HFFc6 (cell line): ENCODE measurements around the gene LRRC18. TPM values are rescaled to one million over a fixed set of nuclear protein-coding genes. Genes with fewer than 3 reads are reported as not detected.

ENCODE experiments used
- DNase-seq: peaks from one replicate; pipeline ENCODE4 v3.0.0-alpha.2; 2018
- H3K27ac Mint-ChIP-seq: 2 replicates; pipeline ENCODE4 v1.8.0; 2020; ENCODE audit warnings: mild to moderate bottlenecking, mixed read lengths
- H3K27me3 Mint-ChIP-seq: 2 replicates; pipeline ENCODE4 v1.8.0; 2021; ENCODE audit warnings: mild to moderate bottlenecking, moderate library complexity, mixed read lengths; ENCODE audit not compliant: insufficient read depth
- H3K36me3 Mint-ChIP-seq: 2 replicates; pipeline ENCODE4 v1.8.0; 2021; ENCODE audit warnings: low read depth, mixed read lengths
- H3K4me1 Mint-ChIP-seq: 2 replicates; pipeline ENCODE4 v1.8.0; 2020; ENCODE audit warnings: low read depth, mixed read lengths
- H3K4me3 Mint-ChIP-seq: 2 replicates; pipeline ENCODE4 v1.8.0; 2020; ENCODE audit warnings: mild to moderate bottlenecking, moderate library complexity, mixed read lengths
- H3K9me3 Mint-ChIP-seq: 2 replicates; pipeline ENCODE4 v1.8.0; 2020; ENCODE audit warnings: mild to moderate bottlenecking, mixed read lengths
- total RNA-seq, 6 experiments: library from RNA; stranded (reverse); fragmentation: NEBNext Ultra II Directional; extraction: Animal tissue kit (Norgen Biotek cat#: 25700); gene quantifications; 2 replicates in 1 of 6; 3 replicates in 5 of 6; pipeline ENCODE4 v1.2.3, GENCODE V29; 2021
- TF ChIP-seq, protein P1 (sequence below): fragments of 200-600 bp; sonication (generic); IDR thresholded peaks from 2 replicates; pipeline ENCODE4 v1.5.0; 2021; ENCODE audit warnings: antibody characterized with exemption, mild to moderate bottlenecking

The LRRC18 gene
- total RNA-seq, 6 experiments from 2014 or later = not detected

DNA sequence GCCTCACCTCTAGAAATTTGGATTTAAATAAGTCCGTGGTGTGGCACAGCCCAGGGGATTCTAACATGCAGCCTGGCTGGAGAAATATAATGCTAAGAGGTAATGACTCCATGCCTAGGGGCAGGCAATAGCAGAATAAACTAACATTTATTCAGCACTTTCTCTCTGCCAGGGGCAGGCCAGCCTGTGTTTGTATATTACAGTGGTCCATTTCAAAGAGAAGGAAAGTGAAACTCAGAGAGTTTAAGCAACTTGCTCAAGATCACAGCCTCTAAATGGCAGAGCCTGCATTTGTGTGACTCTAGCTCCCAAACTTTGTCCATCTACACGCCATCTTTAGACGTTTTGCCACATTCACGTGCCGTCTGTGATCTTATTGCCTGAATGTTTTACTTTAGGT lies 6.7 kb upstream of the LRRC18 start:
- H3K9me3 Mint-ChIP-seq = no peaks in the 10 kb centered on the region
- TF ChIP-seq, protein P1, sequence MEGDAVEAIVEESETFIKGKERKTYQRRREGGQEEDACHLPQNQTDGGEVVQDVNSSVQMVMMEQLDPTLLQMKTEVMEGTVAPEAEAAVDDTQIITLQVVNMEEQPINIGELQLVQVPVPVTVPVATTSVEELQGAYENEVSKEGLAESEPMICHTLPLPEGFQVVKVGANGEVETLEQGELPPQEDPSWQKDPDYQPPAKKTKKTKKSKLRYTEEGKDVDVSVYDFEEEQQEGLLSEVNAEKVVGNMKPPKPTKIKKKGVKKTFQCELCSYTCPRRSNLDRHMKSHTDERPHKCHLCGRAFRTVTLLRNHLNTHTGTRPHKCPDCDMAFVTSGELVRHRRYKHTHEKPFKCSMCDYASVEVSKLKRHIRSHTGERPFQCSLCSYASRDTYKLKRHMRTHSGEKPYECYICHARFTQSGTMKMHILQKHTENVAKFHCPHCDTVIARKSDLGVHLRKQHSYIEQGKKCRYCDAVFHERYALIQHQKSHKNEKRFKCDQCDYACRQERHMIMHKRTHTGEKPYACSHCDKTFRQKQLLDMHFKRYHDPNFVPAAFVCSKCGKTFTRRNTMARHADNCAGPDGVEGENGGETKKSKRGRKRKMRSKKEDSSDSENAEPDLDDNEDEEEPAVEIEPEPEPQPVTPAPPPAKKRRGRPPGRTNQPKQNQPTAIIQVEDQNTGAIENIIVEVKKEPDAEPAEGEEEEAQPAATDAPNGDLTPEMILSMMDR = no peak
- no peaks in the 10 kb centered on the region for H3K4me1 Mint-ChIP-seq
- H3K27me3 Mint-ChIP-seq = peaks cover 40% of the 10 kb centered on the region
- H3K4me3 Mint-ChIP-seq = no peak overlapping the region
- no peak for DNase-seq
- H3K36me3 Mint-ChIP-seq = no peaks in the 10 kb centered on the region
- no peak overlapping the region for H3K27ac Mint-ChIP-seq

DNA sequence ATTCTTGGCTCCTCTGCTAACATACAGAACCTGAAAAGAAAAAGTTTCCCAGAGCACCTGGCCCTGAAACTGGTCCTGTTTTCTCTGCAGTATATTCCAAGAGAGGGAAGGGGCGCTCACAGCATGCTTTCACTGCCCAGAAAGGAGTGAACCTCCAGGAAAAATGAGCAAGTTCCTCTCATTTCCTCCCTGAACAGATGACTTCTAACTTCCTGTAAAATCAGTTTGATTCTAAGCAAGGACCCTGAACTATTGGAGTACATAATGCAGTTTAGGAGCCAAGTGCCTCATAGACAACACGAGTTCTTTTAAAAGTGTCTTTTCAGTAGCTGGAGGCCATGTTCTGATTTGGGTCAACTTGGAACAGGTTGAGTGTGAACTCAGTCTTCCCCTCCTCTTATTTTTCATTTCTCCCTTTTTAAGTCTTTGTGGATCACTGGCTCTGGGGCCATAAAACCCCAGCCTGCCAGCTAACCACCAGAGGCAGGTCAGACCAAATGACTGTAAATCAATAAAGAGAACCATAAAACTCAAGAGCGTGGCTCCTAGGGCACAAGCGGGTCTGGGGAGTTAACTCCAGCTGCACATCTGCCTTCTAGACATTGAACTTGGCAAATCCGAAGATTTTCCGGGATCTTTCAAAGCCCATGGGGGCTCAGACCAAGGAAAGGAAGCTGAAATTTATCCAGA lies 5.9 kb upstream of the LRRC18 start:
- no peak overlapping the region for H3K4me3 Mint-ChIP-seq
- no peak for DNase-seq
- no peaks in the 10 kb centered on the region for H3K4me1 Mint-ChIP-seq
- TF ChIP-seq, protein P1 = no peak
- peaks cover 40% of the 10 kb centered on the region for H3K27me3 Mint-ChIP-seq
- H3K36me3 Mint-ChIP-seq = no peaks in the 10 kb centered on the region
- no peak overlapping the region for H3K27ac Mint-ChIP-seq
- H3K9me3 Mint-ChIP-seq = no peaks in the 10 kb centered on the region

DNA sequence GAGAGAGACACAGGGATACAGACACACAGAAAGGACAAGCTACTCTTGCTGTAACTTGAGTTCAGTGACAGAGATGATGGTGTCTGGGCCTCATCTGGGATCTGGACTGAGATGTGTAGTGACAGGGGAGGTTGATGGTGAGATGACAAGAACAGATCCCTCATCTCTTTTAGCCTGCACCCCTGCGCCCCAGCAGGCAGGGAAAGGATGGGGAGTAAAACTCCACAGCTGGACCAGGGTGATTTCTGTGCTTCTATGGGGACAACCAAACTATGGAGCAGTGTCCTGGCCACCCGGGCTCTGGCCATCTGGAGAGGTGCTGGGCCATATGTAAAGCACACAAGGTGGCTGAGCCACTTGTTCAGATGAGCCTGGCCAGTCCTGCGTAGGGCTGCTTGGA lies 4.5 kb upstream of the LRRC18 start:
- no peaks in the 10 kb centered on the region for H3K9me3 Mint-ChIP-seq
- no peak overlapping the region for H3K27ac Mint-ChIP-seq
- no peak overlapping the region for H3K4me3 Mint-ChIP-seq
- TF ChIP-seq, protein P1 = no peak
- H3K36me3 Mint-ChIP-seq = no peaks in the 10 kb centered on the region
- H3K4me1 Mint-ChIP-seq = no peaks in the 10 kb centered on the region
- no peak for DNase-seq
- H3K27me3 Mint-ChIP-seq = peaks cover 42% of the 10 kb centered on the region

DNA sequence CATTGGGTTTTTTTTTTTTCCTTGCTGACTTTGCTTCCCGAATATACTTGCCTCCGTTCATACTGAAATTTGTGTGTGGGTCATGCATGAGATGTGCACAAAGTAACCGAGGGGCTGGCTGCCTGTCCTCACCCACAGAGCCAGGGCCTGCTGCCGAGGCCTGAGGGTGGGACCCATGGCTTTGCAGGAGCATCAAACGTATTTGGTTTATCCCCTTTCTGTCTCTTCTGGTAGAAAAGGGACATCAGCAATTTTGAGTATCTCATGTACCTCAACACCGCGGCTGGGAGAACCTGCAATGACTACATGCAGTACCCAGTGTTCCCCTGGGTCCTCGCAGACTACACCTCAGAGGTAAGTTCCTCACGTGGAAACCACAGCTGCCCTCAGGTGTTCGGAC lies 3.5 kb upstream of the LRRC18 start:
- H3K36me3 Mint-ChIP-seq = no peaks in the 10 kb centered on the region
- TF ChIP-seq, protein P1 = no peak
- H3K27me3 Mint-ChIP-seq = peaks cover 42% of the 10 kb centered on the region
- H3K27ac Mint-ChIP-seq = no peak overlapping the region
- no peak for DNase-seq
- no peak overlapping the region for H3K4me3 Mint-ChIP-seq
- H3K4me1 Mint-ChIP-seq = no peaks in the 10 kb centered on the region
- H3K9me3 Mint-ChIP-seq = no peaks in the 10 kb centered on the region

DNA sequence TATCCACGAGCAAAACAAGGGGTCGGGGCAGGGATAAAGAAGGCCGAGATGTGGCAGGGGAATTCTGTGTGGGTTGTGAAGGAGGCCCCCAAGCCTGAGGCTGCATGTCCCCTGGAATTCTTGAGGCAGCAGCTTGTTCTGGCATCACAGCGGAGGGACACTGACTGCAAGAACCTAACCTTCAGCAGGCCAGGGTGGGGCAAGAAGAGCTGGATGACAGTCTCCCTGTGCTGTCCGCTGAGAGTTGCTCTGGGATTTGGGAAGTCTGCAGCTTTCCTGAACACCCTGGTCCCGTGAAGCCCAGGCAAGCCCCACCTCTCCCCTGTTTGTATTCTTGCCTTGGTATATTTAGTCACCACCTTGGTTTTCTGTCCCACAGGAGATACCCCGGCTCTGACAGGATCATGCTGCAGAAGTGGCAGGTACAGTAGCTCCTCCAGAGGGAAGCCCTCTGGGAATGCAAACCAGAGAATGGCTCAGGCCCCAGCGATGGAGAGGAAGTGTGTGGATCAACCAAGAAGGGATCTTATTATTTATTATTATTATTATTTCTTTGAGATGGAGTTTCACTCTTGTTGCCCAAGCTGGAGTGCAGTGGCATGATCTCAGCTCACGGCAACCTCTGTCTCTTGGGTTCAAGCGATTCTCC lies 1.9 kb upstream of the LRRC18 start:
- no peak overlapping the region for H3K27ac Mint-ChIP-seq

More for the DNA sequence above, 1.9 kb upstream of the LRRC18 start:
- no peak for DNase-seq
- no peaks in the 10 kb centered on the region for H3K36me3 Mint-ChIP-seq
- TF ChIP-seq, protein P1 = no peak
- H3K27me3 Mint-ChIP-seq = peaks cover 47% of the 10 kb centered on the region
- no peaks in the 10 kb centered on the region for H3K4me1 Mint-ChIP-seq
- H3K9me3 Mint-ChIP-seq = no peaks in the 10 kb centered on the region
- H3K4me3 Mint-ChIP-seq = no peak overlapping the region
